Measurements from ENCODE around the gene YWHAG.

YWHAG gene

DNA sequence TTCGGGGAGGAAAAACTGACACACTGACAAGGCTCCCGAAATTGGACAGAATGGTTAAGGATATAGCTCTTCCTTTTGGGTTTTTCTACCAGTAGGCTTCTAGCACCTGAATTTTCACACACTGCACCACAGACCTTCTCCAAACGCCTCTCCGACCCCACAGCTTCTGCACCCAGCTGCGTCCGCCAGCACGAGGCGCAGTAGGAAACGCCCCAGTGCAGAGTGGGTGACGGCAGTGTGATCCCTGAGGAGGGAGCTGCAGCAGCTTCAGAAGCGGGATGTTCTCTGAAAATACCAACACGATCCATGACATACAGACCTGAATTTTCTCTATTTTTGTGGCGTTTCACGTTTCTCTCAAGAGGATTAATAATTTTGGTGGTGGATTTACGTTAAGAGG is 30.4 kb downstream of the YWHAG start:
- peak overlapping the region in 2 of 11 experiments; percentile 21 to 26; a peak in 3 of 22 replicates for H3K4me2 ChIP-seq

GRCh38 chr7:76327610-76328009 is 31.2 kb downstream of the YWHAG start:
- peak overlapping the region in 1 of 11 experiments; percentile 39; a peak in 1 of 22 replicates for H3K9ac ChIP-seq
- no peaks in the 10 kb centered on the region for H3K9me3 ChIP-seq (replicated peaks in 1 of 11)
- peaks cover 99 to 100% (median 99%) of the 10 kb centered on the region in 11 experiments for H4K20me1 ChIP-seq
- H3K4me2 ChIP-seq: no peak overlapping the region
- H3K4me1 ChIP-seq: peaks cover 8 to 34% (median 19%) of the 10 kb centered on the region in 10 experiments; a peak in 19 of 20 replicates
- no peak overlapping the region for H3K4me3 ChIP-seq
- H3K27me3 ChIP-seq: no peaks in the 10 kb centered on the region
- peak overlapping the region in 3 of 11 experiments; percentile 5 to 47 (median 30); a peak in 2 of 22 replicates for H3K27ac ChIP-seq
- TF ChIP-seq Cebpa-rat (IDR thresholded peaks at IDR 0.05): no peak
- peaks cover 83 to 100% (median 99%) of the 10 kb centered on the region in 11 experiments for H3K36me3 ChIP-seq

More for the DNA sequence above, 30.4 kb downstream of the YWHAG start:
- Histone ChIP-seq H3K9ac (peak overlapping the region in 5 of 11 experiments; percentile 15 to 44 (median 27); a peak in 4 of 22 replicates), H3K4me3 (no peak overlapping the region), H3K4me1 (peaks cover 15 to 42% (median 22%) of the 10 kb centered on the region in 10 experiments; a peak in 19 of 20 replicates), H3K9me3 (replicated peaks in 1 of 11) (no peaks in the 10 kb centered on the region), H3K36me3 (peaks cover 85 to 100% (median 99%) of the 10 kb centered on the region in 11 experiments), H3K27ac (peak overlapping the region in 6 of 11 experiments; percentile 5 to 51 (median 36); a peak in 9 of 22 replicates), H4K20me1 (peaks cover 99 to 100% (median 99%) of the 10 kb centered on the region in 11 experiments), H3K27me3 (no peaks in the 10 kb centered on the region)
- TF ChIP-seq Cebpa-rat (IDR thresholded peaks at IDR 0.05): no peak

GRCh38 chr7:76326646-76327233 is 32.1 kb downstream of the YWHAG start:
- TF ChIP-seq Cebpa-rat (IDR thresholded peaks at IDR 0.05): no peak
- no peak overlapping the region for H3K9ac ChIP-seq
- H3K36me3 ChIP-seq: peaks cover 82 to 100% (median 98%) of the 10 kb centered on the region in 11 experiments

GRCh38 chr7:76325811-76326210 is 33.0 kb downstream of the YWHAG start:
- H3K4me2 ChIP-seq: no peak overlapping the region
- peaks cover 72 to 96% (median 89%) of the 10 kb centered on the region in 11 experiments for H3K36me3 ChIP-seq
- no peak overlapping the region for H3K4me3 ChIP-seq
- no peaks in the 10 kb centered on the region for H3K27me3 ChIP-seq
- H3K9ac ChIP-seq: no peak overlapping the region
- H4K20me1 ChIP-seq: peaks cover 90 to 100% (median 99%) of the 10 kb centered on the region in 11 experiments
- peaks cover 7 to 21% (median 16%) of the 10 kb centered on the region in 10 experiments; a peak in 17 of 20 replicates for H3K4me1 ChIP-seq
- no peak overlapping the region for H3K27ac ChIP-seq
- no peaks in the 10 kb centered on the region for H3K9me3 ChIP-seq (replicated peaks in 1 of 11)
- TF ChIP-seq Cebpa-rat (IDR thresholded peaks at IDR 0.05): no peak

More at GRCh38 chr7:76326646-76327233, 32.1 kb downstream of the YWHAG start:
- Histone ChIP-seq H3K27ac (no peak overlapping the region), H3K4me3 (no peak overlapping the region), H3K27me3 (no peaks in the 10 kb centered on the region), H3K4me1 (peaks cover 8 to 28% (median 14%) of the 10 kb centered on the region in 10 experiments; a peak in 17 of 20 replicates), H3K9me3 (replicated peaks in 1 of 11) (no peaks in the 10 kb centered on the region), H4K20me1 (peaks cover 99 to 100% (median 99%) of the 10 kb centered on the region in 11 experiments), H3K4me2 (no peak overlapping the region)

DNA sequence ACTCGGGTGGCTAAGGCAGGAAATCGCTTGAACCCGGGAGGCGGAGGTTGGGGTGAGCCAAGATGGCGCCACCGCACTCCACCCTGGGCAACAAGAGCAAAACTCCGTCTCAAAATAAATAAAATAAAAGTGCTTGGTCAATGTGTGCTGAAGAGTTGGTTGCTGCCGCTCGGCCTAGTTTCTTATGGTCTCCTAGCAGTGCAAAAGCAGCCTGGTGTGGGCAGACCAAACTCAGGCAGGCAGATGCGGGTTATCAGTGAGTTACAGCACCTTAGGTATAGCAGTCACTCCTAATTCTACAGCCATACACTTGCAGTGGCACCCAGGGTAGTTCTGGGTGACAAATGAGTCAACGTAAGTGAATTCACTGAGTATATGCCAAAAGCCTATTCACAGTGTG is 33.7 kb downstream of the YWHAG start:
- peaks cover 10 to 25% (median 18%) of the 10 kb centered on the region in 10 experiments; a peak in 18 of 20 replicates for H3K4me1 ChIP-seq
- H3K36me3 ChIP-seq: peaks cover 65 to 89% (median 82%) of the 10 kb centered on the region in 11 experiments

GRCh38 chr7:76318488-76319353 is 40.1 kb downstream of the YWHAG start:
- Histone ChIP-seq H3K9me3 (replicated peaks in 1 of 11) (no peaks in the 10 kb centered on the region), H3K27ac (peak overlapping the region; percentile 49 to 93 (median 85)), H3K4me2 (peak overlapping the region; percentile 81 to 98 (median 92)), H3K27me3 (no peaks in the 10 kb centered on the region), H4K20me1 (peaks cover 20 to 50% (median 47%) of the 10 kb centered on the region in 11 experiments; a peak in 21 of 22 replicates), H3K4me3 (peak overlapping the region; percentile 63 to 86 (median 73)), H3K4me1 (peaks cover 28 to 52% (median 31%) of the 10 kb centered on the region in 10 experiments), H3K36me3 (peaks cover 13 to 27% (median 19%) of the 10 kb centered on the region in 11 experiments; a peak in 20 of 22 replicates), H3K9ac (peak overlapping the region; percentile 70 to 90 (median 86))
- peak in 8 of 11 experiments; percentile 38 to 83 (median 64); a peak in 13 of 22 replicates for TF ChIP-seq Cebpa-rat (IDR thresholded peaks at IDR 0.05)

More for the DNA sequence above, 33.7 kb downstream of the YWHAG start:
- no peaks in the 10 kb centered on the region for H3K9me3 ChIP-seq (replicated peaks in 1 of 11)
- no peak overlapping the region for H3K4me2 ChIP-seq
- H3K4me3 ChIP-seq: no peak overlapping the region
- peaks cover 83 to 100% (median 99%) of the 10 kb centered on the region in 11 experiments for H4K20me1 ChIP-seq
- H3K27me3 ChIP-seq: no peaks in the 10 kb centered on the region
- H3K27ac ChIP-seq: no peak overlapping the region
- no peak for TF ChIP-seq Cebpa-rat (IDR thresholded peaks at IDR 0.05)
- no peak overlapping the region for H3K9ac ChIP-seq

DNA sequence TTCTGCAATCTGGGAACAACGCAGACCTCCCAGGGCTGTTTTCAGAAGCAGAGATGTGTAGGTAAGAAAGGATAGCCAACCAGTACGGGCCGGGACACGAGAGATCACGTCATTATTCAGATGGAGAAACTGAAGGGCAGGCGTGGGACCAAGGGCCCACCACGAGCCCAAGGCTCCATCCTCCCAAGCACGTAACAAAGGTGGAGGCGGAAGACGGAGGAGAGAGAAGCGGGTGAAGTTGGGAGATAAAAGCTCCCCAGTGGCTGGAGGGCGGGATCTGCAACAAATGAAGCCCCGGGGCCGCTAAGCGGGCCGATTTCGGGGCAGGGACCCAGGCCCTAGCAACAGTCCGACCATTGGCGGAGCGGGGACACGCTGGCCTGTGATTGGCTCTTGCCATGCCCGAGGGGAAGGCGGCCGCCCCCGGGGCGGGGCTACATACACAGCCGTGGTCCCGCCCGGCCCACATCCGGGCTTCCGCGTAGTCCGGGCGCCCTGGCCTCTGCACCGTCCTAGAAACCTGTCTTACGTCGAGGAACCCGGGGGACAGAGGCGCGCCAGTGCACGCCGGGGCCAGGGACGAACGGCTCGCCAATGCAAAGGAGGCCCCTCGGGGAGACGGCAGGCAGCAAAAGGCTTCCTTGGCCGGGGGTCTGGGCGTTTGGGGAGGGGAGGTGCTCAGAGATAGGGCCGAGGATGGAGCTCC is 40.9 kb downstream of the YWHAG start:
- H3K9me3 ChIP-seq (replicated peaks in 1 of 11): no peaks in the 10 kb centered on the region
- peak overlapping the region; percentile 63 to 86 (median 73) for H3K4me3 ChIP-seq
- peaks cover 30 to 60% (median 38%) of the 10 kb centered on the region in 10 experiments for H3K4me1 ChIP-seq
- peaks cover 12 to 42% (median 40%) of the 10 kb centered on the region in 11 experiments; a peak in 21 of 22 replicates for H4K20me1 ChIP-seq
- TF ChIP-seq Cebpa-rat (IDR thresholded peaks at IDR 0.05): no peak
- peaks cover 11 to 20% (median 12%) of the 10 kb centered on the region in 11 experiments; a peak in 20 of 22 replicates for H3K36me3 ChIP-seq
- H3K27me3 ChIP-seq: no peaks in the 10 kb centered on the region
- peak overlapping the region; percentile 70 to 90 (median 86) for H3K9ac ChIP-seq
- peak overlapping the region; percentile 49 to 93 (median 85) for H3K27ac ChIP-seq
- H3K4me2 ChIP-seq: peak overlapping the region; percentile 81 to 98 (median 92)
